Mammary epithelial cell (primary cell): ENCODE measurements around the gene TYSND1.

Experiments used
- EZH2 ChIP-seq: IDR thresholded peaks from 2 replicates; pipeline ENCODE4 v1.6.1; 2012; ENCODE audit warnings: low read length, inconsistent platforms, borderline replicate concordance
- TF ChIP-seq, protein P1 (sequence below), 2 donors: IDR thresholded peaks in 1 of 2; conservative IDR thresholded peaks in 1 of 2; 2 replicates each; pipeline ENCODE4 v1.5.1; 2011 to 2012; ENCODE audit warnings: inconsistent platforms in 2 of 2, low read length in 2 of 2, mild to moderate bottlenecking in 2 of 2, control low read depth in 1 of 2, low read depth in 1 of 2; ENCODE audit not compliant: insufficient read depth in 1 of 2; ENCODE audit errors: extremely low read depth in 1 of 2

DNA sequence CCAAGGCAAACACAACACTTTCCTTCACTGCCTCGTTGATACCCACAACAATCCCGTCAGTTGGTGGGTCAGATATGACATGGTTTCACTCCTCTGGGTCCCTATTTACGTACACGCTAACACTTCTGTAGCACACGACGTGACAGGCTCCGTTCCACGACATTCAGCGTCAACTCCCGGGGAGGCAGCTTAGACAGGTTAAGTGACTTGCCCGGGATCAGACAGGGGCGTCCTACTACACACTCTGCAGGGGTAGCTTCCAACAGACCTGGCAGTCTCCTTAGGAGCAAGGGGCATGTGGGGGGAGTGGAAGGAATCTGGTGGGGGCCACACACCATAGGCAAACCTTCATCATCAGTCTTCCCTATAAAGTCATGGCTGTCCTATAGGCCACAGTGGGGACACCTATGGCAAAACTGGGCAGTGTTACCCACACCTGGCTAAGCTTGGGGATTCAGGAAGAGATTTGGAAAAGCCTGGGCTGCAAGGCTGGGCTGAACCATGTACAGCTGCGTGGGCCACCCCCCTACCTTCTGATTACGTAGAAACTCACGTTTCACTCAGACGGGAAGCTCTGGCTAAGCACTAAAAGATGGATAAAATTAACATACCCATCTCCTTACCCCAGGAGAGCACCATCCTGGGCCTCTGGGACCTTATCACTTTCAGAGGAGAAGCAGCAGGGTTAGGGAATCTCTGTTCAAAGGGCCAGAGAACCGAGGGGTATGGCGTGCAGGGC, 2.0 kb downstream of the TYSND1 start:
- TF ChIP-seq, protein P1, sequence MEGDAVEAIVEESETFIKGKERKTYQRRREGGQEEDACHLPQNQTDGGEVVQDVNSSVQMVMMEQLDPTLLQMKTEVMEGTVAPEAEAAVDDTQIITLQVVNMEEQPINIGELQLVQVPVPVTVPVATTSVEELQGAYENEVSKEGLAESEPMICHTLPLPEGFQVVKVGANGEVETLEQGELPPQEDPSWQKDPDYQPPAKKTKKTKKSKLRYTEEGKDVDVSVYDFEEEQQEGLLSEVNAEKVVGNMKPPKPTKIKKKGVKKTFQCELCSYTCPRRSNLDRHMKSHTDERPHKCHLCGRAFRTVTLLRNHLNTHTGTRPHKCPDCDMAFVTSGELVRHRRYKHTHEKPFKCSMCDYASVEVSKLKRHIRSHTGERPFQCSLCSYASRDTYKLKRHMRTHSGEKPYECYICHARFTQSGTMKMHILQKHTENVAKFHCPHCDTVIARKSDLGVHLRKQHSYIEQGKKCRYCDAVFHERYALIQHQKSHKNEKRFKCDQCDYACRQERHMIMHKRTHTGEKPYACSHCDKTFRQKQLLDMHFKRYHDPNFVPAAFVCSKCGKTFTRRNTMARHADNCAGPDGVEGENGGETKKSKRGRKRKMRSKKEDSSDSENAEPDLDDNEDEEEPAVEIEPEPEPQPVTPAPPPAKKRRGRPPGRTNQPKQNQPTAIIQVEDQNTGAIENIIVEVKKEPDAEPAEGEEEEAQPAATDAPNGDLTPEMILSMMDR (conservative IDR thresholded peaks at IDR 0.05 in 1 of 2, IDR thresholded peaks at IDR 0.05 in 1 of 2; ENCODE audit: extremely low read depth in 1 of 2, insufficient read depth in 1 of 2, low read depth in 1 of 2, low read length in 2 of 2) = no peak
- no peak for TF ChIP-seq EZH2
